ENCODE results near the gene FANCE. TPM values are rescaled to one million over a fixed set of nuclear protein-coding genes. Genes with fewer than 3 reads are reported as not detected.

Gene FANCE
- total and polyA plus RNA-seq, 8 donors, result 5.4 to 13.7 (median 11.6) TPM

DNA sequence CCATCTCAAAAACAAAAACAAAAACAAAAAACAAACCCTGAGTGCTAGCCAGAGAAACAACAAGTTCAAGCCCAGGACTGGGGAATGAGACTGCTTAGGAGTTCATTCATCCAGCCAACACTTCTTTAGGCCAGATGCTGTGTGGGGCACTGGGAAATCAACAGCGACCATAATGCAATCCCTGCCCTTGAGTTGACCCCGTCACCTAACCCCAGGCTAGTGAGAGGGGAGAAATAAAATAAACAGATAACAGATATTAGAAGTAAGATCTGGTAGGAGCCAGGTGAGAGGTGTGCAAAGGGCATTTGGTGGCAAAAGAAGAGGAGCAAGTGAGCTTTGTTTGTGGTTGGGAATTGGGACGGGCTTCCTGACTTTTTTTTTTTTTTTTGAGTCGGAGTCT, 11.2 kb downstream of the FANCE start:
- no peak overlapping the region for H3K4me3 ChIP-seq
- peaks cover 0 to 57% of the 10 kb centered on the region in 2 donors for H3K36me3 ChIP-seq
- no peaks in the 10 kb centered on the region for H3K27me3 ChIP-seq
- ATAC-seq (no peak), DNase-seq (no peak)
- H3K27ac ChIP-seq, result no peak overlapping the region
- peaks cover 0 to 5% of the 10 kb centered on the region in 2 donors for H3K4me1 ChIP-seq
- intact Hi-C loops (cut with DNase I), result no loop called here
- H3K9me3 ChIP-seq, result no peaks in the 10 kb centered on the region
- TF ChIP-seq, protein P1, sequence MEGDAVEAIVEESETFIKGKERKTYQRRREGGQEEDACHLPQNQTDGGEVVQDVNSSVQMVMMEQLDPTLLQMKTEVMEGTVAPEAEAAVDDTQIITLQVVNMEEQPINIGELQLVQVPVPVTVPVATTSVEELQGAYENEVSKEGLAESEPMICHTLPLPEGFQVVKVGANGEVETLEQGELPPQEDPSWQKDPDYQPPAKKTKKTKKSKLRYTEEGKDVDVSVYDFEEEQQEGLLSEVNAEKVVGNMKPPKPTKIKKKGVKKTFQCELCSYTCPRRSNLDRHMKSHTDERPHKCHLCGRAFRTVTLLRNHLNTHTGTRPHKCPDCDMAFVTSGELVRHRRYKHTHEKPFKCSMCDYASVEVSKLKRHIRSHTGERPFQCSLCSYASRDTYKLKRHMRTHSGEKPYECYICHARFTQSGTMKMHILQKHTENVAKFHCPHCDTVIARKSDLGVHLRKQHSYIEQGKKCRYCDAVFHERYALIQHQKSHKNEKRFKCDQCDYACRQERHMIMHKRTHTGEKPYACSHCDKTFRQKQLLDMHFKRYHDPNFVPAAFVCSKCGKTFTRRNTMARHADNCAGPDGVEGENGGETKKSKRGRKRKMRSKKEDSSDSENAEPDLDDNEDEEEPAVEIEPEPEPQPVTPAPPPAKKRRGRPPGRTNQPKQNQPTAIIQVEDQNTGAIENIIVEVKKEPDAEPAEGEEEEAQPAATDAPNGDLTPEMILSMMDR (IDR thresholded peaks at IDR 0.05), result no peak

DNA sequence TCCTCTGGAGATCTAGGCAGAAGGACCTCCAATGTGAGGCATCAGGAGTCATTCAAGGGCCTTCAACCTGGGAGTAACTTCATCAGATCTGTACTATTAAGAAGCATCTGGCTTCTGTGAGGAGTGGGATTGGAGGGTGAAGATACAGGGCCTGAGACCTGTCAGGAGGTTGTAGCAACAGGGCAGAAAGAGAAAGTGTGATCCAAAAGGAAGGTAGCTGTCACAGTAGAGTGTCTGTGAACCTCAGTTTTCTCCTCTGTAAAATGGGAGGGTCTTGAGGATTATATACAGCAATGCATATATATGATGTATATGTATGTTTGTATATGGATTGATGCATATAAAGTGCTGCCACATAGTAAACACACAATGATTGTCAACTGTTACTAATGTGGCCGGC, 13.5 kb downstream of the FANCE start:
- no peak overlapping the region for H3K27ac ChIP-seq
- H3K4me1 ChIP-seq, result peaks cover 9 to 24% of the 10 kb centered on the region in 2 donors
- intact Hi-C loops (cut with DNase I), result no loop called here
- H3K4me3 ChIP-seq, result no peak overlapping the region
- ATAC-seq (no peak), DNase-seq (no peak)
- H3K27me3 ChIP-seq, result no peaks in the 10 kb centered on the region
- no peaks in the 10 kb centered on the region for H3K9me3 ChIP-seq
- H3K36me3 ChIP-seq, result peaks cover 0 to 50% of the 10 kb centered on the region in 2 donors
- TF ChIP-seq, protein P1 (IDR thresholded peaks at IDR 0.05), result no peak

DNA sequence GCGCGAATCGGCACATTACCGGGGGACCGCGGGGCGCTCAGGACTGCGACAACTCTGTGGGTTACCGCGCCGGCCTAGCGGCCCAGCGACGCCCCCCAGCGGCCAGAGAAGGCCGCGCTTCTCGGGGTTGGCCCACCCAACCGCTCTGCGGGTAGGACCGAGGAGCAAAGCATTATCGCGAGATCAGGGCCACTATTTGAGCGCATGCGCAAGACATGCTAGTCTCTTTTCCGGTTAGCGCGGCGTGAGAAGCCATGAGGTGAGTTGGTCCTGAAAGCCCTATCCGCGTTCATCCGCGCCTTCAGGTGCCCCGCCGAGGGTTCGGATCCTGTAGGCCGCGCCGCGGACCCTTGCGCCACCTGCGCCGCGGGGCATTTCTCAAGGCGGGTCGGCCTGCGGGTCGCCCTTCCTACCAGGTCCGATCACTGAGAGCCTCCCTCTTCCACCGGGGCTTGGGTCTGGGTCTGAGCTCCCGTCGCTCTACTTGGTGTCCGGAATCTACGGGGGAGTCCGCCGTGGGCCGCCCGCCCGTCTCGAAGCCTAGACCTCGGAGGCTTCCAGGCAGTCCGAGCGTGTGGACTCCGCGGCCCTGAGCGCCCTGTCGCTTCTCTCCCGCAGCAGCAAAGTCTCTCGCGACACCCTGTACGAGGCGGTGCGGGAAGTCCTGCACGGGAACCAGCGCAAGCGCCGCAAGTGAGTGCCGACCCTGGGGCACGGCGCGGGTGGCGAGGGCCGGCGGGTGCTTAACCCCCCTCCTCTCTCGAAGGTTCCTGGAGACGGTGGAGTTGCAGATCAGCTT, 16.2 kb downstream of the FANCE start, which contains the start of gene RPL10A:
RPL10A (plus strand) TSS at position 221 of the 799 bp plus-strand sequence; CDS start at position 255, 34 bp downstream.
- ATAC-seq (peak; percentile 96), DNase-seq (peak; percentile 96 to 98 (median 96))
- intact Hi-C loops (cut with DNase I), result no loop called here
- Histone ChIP-seq H3K36me3 (peaks cover 0 to 59% of the 10 kb centered on the region in 2 donors), H3K9me3 (no peaks in the 10 kb centered on the region), H3K27ac (peak within 1 kb of the TSS; percentile 87 to 89), H3K4me3 (peak within 1 kb of the TSS; percentile 81 to 90), H3K27me3 (no peaks in the 10 kb centered on the region), H3K4me1 (peaks cover 15 to 43% of the 10 kb centered on the region in 2 donors)
- TF ChIP-seq, protein P1 (IDR thresholded peaks at IDR 0.05), result peak; percentile 91 to 96

DNA sequence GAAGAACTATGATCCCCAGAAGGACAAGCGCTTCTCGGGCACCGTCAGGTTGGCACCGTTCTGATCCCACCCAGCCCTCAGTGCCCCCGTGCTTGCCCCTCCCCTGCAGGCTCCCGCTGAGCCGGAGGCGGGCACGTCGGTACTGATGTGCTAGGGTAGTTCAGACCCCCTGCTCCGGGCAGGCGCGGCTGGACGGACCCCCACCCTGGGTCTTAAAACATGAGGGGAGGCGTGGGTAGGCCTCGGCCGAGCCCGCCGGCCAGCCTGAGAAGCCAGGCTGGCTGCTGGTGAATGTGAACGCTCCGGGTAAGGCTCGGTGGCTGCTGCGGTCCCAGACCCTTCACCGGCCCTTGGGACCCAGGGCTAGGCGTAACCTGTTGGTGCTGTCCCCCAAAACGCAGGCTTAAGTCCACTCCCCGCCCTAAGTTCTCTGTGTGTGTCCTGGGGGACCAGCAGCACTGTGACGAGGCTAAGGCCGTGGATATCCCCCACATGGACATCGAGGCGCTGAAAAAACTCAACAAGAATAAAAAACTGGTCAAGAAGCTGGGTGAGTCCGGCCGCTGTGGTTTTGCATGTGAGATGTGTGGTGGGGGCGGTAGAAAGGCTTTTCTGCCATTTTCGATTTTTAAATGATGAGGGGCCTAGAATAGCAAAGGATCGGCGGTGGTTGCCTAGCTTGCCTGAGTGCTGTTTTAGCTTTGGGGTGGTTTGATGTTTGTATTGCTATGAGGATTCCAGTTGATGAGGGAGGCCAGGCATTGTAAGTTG, 17.0 kb downstream of the FANCE start:
- TF ChIP-seq, protein P1 (IDR thresholded peaks at IDR 0.05), result no peak
- DNase-seq (peak in 1 of 4 donors; percentile 85), ATAC-seq (peak; percentile 31)
- Histone ChIP-seq H3K4me3 (peak overlapping the region; percentile 81 to 90), H3K4me1 (peaks cover 15 to 43% of the 10 kb centered on the region in 2 donors), H3K27me3 (no peaks in the 10 kb centered on the region), H3K9me3 (no peaks in the 10 kb centered on the region), H3K36me3 (peaks cover 0 to 63% of the 10 kb centered on the region in 2 donors), H3K27ac (peak overlapping the region; percentile 87 to 89)
- intact Hi-C loops (cut with DNase I), result no loop called here

Data from left lung (tissue), 10 donors.